CD14-positive monocyte (primary cell): ENCODE data around the gene EML1. TPM values are rescaled to one million over a fixed set of nuclear protein-coding genes. Genes with fewer than 3 reads are reported as not detected.

Experiments
- DNase-seq, 3 donors: peaks; one replicate each; pipeline ENCODE4 v3.0.0-alpha.2; 2011 to 2022
- H2AFZ ChIP-seq: 2 replicates; pipeline ENCODE4 v1.6.0; 2012; ENCODE audit warnings: mild to moderate bottlenecking, low read depth, low read length, inconsistent platforms; ENCODE audit not compliant: insufficient read depth, poor library complexity, severe bottlenecking
- H3K27ac ChIP-seq, 2 donors: 1 replicate in 1 of 2; 2 replicates in 1 of 2; pipeline ENCODE4 v1.5.1; 2012 to 2013; ENCODE audit warnings: low read length in 2 of 2, control low read depth in 1 of 2, inconsistent platforms in 1 of 2, low read depth in 1 of 2, mild to moderate bottlenecking in 1 of 2
- H3K27me3 ChIP-seq, 2 donors: one replicate each; pipeline versions ENCODE4 v1.6.0 to v1.6.1; 2011 to 2013; ENCODE audit warnings: low read length in 2 of 2; ENCODE audit not compliant: control insufficient read depth in 2 of 2, insufficient read depth in 2 of 2
- H3K36me3 ChIP-seq, 2 donors: replicated peaks in 1 of 2; 1 replicate in 1 of 2; 2 replicates in 1 of 2; pipeline versions ENCODE4 v1.5.1 to v1.6.1; 2012 to 2013; ENCODE audit warnings: low read length in 2 of 2, control low read depth in 1 of 2, inconsistent platforms in 1 of 2, mild to moderate bottlenecking in 1 of 2; ENCODE audit not compliant: insufficient read depth in 2 of 2, control insufficient read depth in 1 of 2
- H3K4me1 ChIP-seq, 2 donors: 1 replicate in 1 of 2; 2 replicates in 1 of 2; pipeline versions ENCODE4 v1.5.1 to v1.6.1; 2012 to 2013; ENCODE audit warnings: low read length in 2 of 2, control low read depth in 1 of 2, inconsistent platforms in 1 of 2, mild to moderate bottlenecking in 1 of 2, moderate library complexity in 1 of 2; ENCODE audit not compliant: insufficient read depth in 2 of 2, control insufficient read depth in 1 of 2
- H3K4me2 ChIP-seq: replicated peaks from 2 replicates; pipeline ENCODE3; 2012; ENCODE audit warnings: low read length, moderate library complexity, mild to moderate bottlenecking; ENCODE audit not compliant: poor library complexity, severe bottlenecking; ENCODE audit errors: extremely low read depth
- H3K4me3 ChIP-seq, 3 experiments: fragments of 200-600 bp in 1 of 3; sonication (generic) in 1 of 3; replicated peaks in 1 of 3; 1 replicate in 2 of 3; 2 replicates in 1 of 3; pipeline ENCODE4 v1.5.1; 2011 to 2013; ENCODE audit warnings: low read length in 3 of 3, mild to moderate bottlenecking in 3 of 3, control low read depth in 2 of 3, low read depth in 2 of 3, inconsistent platforms in 1 of 3, moderate library complexity in 1 of 3
- H3K79me2 ChIP-seq: 2 replicates; pipeline ENCODE4 v1.6.0; 2012; ENCODE audit warnings: mild to moderate bottlenecking, control low read depth, inconsistent platforms, low read length, moderate library complexity; ENCODE audit not compliant: insufficient read depth
- H3K9ac ChIP-seq: 2 replicates; pipeline ENCODE4 v1.6.0; 2017; ENCODE audit warnings: low read length, mild to moderate bottlenecking; ENCODE audit not compliant: insufficient read depth, poor library complexity, severe bottlenecking
- H3K9me3 ChIP-seq, 2 donors: replicated peaks in 1 of 2; 1 replicate in 1 of 2; 2 replicates in 1 of 2; pipeline versions ENCODE4 v1.5.1 to v1.6.1; 2012 to 2013; ENCODE audit warnings: low read length in 2 of 2, control low read depth in 1 of 2; ENCODE audit not compliant: control insufficient read depth in 1 of 2, insufficient read depth in 1 of 2
- H4K20me1 ChIP-seq: 2 replicates; pipeline ENCODE4 v1.6.0; 2012; ENCODE audit warnings: mild to moderate bottlenecking, low read length, control low read depth, moderate library complexity; ENCODE audit not compliant: insufficient read depth
- H3K27ac Mint-ChIP-seq, 7 donors: one replicate each; pipeline ENCODE4 v1.8.0; 2020; ENCODE audit warnings: mild to moderate bottlenecking in 7 of 7, mixed read lengths in 7 of 7, moderate library complexity in 6 of 7, inconsistent platforms in 2 of 7
- H3K27me3 Mint-ChIP-seq, 3 donors: one replicate each; pipeline ENCODE4 v1.8.0; 2021 to 2022; ENCODE audit warnings: low read depth in 3 of 3, mild to moderate bottlenecking in 3 of 3, mixed read lengths in 3 of 3, moderate library complexity in 3 of 3, inconsistent platforms in 1 of 3
- H3K36me3 Mint-ChIP-seq, 2 donors: one replicate each; pipeline ENCODE4 v1.8.0; 2020; ENCODE audit warnings: mixed read lengths in 2 of 2, inconsistent platforms in 1 of 2, mild to moderate bottlenecking in 1 of 2
- H3K4me1 Mint-ChIP-seq: one replicate; pipeline ENCODE4 v1.8.0; 2020; ENCODE audit warnings: mild to moderate bottlenecking, mixed read lengths
- H3K4me3 Mint-ChIP-seq, 2 donors: one replicate each; pipeline ENCODE4 v1.8.0; 2020; ENCODE audit warnings: mild to moderate bottlenecking in 2 of 2, mixed read lengths in 2 of 2, moderate library complexity in 1 of 2
- H3K9me3 Mint-ChIP-seq, 7 donors: one replicate each; pipeline ENCODE4 v1.8.0; 2020 to 2022; ENCODE audit warnings: mixed read lengths in 7 of 7, mild to moderate bottlenecking in 6 of 7, moderate library complexity in 6 of 7, inconsistent platforms in 2 of 7
- CTCF ChIP-seq: fragments of 200-600 bp; IDR thresholded peaks from one replicate; pipeline ENCODE4 v1.8.0; 2022; ENCODE audit warnings: antibody characterized with exemption, mild to moderate bottlenecking
- WGBS: methylation state at CpG from one replicate; pipeline ENCODE4 v1.1.5; 2013; ENCODE audit warnings: missing lambda C conversion rate; ENCODE audit not compliant: insufficient coverage; 5-methylcytosine and 5-hydroxymethylcytosine counted together
- intact Hi-C, 2 donors: fragments of 100-400 bp; cut with micrococcal nuclease; formaldehyde crosslinking; loops; one replicate each; pipeline versions ENCODE4 v1.15.0 to v1.15.1; 2023
- polyA plus RNA-seq, 3 donors: library from polyadenylated mRNA; depleted of rRNA in 1 of 3; unstranded in 2 of 3; stranded (reverse) in 1 of 3; fragments of 300-500 nt in 2 of 3; fragments of >200 nt in 1 of 3; fragmentation: Illumina TruSeq in 2 of 3; gene quantifications; 1 replicate in 2 of 3; 2 replicates in 1 of 3; pipeline ENCODE4 v1.2.3, GENCODE V29; 2012 to 2021

The EML1 gene
- polyA plus RNA-seq, 3 donors = not detected

- Histone ChIP-seq H3K4me1 (no peaks in the 10 kb centered on the region), H3K27me3 (peaks cover 0 to 2% of the 10 kb centered on the region in 2 donors), H3K4me2 (no peak overlapping the region), H3K27ac (no peak overlapping the region), H4K20me1 (no peaks in the 10 kb centered on the region), H3K79me2 (no peaks in the 10 kb centered on the region), H3K9me3 (no peaks in the 10 kb centered on the region), H3K36me3 (no peaks in the 10 kb centered on the region), H2AFZ (no peak overlapping the region), H3K9ac (no peak overlapping the region), H3K4me3 (no peak overlapping the region)
- WGBS = no CpG with 5 or more reads among the region's 3 CpGs
- Mint-ChIP-seq H3K36me3 (no peaks in the 10 kb centered on the region), H3K9me3 (peaks cover 0 to 2% (median 0%) of the 10 kb centered on the region in 7 donors), H3K4me3 (no peak overlapping the region), H3K27ac (no peak overlapping the region), H3K27me3 (peaks cover 4 to 14% (median 12%) of the 10 kb centered on the region in 3 donors), H3K4me1 (no peaks in the 10 kb centered on the region)
- no peak for TF ChIP-seq CTCF
- DNase-seq = no peak
- intact Hi-C loops = no loop called here
These were observed 103.1 kb downstream of the EML1 start for GRCh38 chr14:99896361-99896760.

GRCh38 chr14:99899578-99900178 lies 106.5 kb downstream of the EML1 start:
- Mint-ChIP-seq H3K27me3 (peaks cover 6 to 9% (median 6%) of the 10 kb centered on the region in 3 donors), H3K27ac (no peak overlapping the region), H3K9me3 (peaks cover 0 to 11% (median 7%) of the 10 kb centered on the region in 7 donors), H3K4me1 (no peaks in the 10 kb centered on the region), H3K4me3 (no peak overlapping the region), H3K36me3 (no peaks in the 10 kb centered on the region)
- no peak overlapping the region for H3K27ac ChIP-seq
- H3K27me3 ChIP-seq = peaks cover 0 to 4% of the 10 kb centered on the region in 2 donors
- no peaks in the 10 kb centered on the region for H3K4me1 ChIP-seq
- no peaks in the 10 kb centered on the region for H3K79me2 ChIP-seq
- intact Hi-C loops = no loop called here
- no CpG with 5 or more reads among the region's 7 CpGs for WGBS
- H4K20me1 ChIP-seq = no peaks in the 10 kb centered on the region
- H3K9ac ChIP-seq = no peak overlapping the region
- TF ChIP-seq CTCF = peak; percentile 67
- no peak overlapping the region for H3K4me3 ChIP-seq
- peaks cover 0 to 7% of the 10 kb centered on the region in 2 donors for H3K9me3 ChIP-seq
- DNase-seq = no peak
- H3K36me3 ChIP-seq = no peaks in the 10 kb centered on the region
- no peak overlapping the region for H2AFZ ChIP-seq
- no peak overlapping the region for H3K4me2 ChIP-seq
